ENCODE results near the gene CWC15.

DNA sequence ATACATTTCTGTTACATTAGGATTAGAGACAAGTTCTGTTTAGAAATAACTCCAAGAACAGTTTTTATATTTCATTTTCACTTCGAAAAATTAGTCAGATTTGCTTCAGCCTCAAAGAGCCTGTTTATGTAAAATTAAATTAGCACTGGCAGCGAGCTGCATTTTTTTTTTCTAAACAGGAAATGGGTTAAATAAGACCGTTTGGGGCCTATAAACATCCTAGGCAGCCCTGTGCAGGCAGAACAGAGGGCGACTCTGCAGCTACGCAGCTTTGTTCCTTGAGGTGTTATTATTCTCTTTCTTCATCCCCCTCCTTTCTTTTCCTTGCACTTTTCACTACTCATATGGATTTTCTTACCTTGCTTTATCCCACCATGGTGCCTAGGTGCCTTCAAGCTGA lies 48.7 kb downstream of the CWC15 start:
- TF ChIP-seq CTCF (IDR thresholded peaks at IDR 0.05) (no peak), EZH2 (IDR thresholded peaks at IDR 0.05; ENCODE audit: borderline replicate concordance, insufficient read depth, low read depth, low read length, poor library complexity, severe bottlenecking) (no peak)
